GM21576 (cell line): ENCODE measurements around the gene PDSS2.
A peak's percentile ranks its signal among the peaks of the same experiment; 100 is the strongest.
"Not testable (repeated sequence)": the region's sequence is repeated elsewhere in the genome, so short reads cannot be mapped to it uniquely, and the experiment has no call there.

Experiments used
- ATAC-seq: cut with Tn5 transposase; IDR thresholded peaks from one replicate; pipeline ENCODE4 v1.9.1; 2021; ENCODE audit warnings: mild to moderate bottlenecking, moderate library complexity; ENCODE audit not compliant: unreplicated experiment

The PDSS2 gene

GRCh38 chr6:107125771-107126170 lies 333.6 kb downstream of the PDSS2 start:
- ATAC-seq = no peak

- peak; percentile 85 for ATAC-seq
Observed at GRCh38 chr6:107124934-107125348, 334.4 kb downstream of the PDSS2 start.

GRCh38 chr6:107123501-107123900 lies 335.9 kb downstream of the PDSS2 start:
- no peak for ATAC-seq

GRCh38 chr6:107122748-107123147 lies 336.6 kb downstream of the PDSS2 start:
- ATAC-seq = no peak

- ATAC-seq = no peak
Observed at GRCh38 chr6:107121964-107122495, 337.3 kb downstream of the PDSS2 start.

- no peak for ATAC-seq
Observed at GRCh38 chr6:107121266-107121665, 338.1 kb downstream of the PDSS2 start.

GRCh38 chr6:107120404-107120803 lies 339.0 kb downstream of the PDSS2 start:
- no peak for ATAC-seq

GRCh38 chr6:107118976-107119375 lies 340.4 kb downstream of the PDSS2 start:
- no peak for ATAC-seq

GRCh38 chr6:107118540-107118939 lies 340.8 kb downstream of the PDSS2 start:
- ATAC-seq = not testable (repeated sequence)

- no peak for ATAC-seq
Observed at GRCh38 chr6:107116931-107117330, 342.4 kb downstream of the PDSS2 start.

- ATAC-seq = no peak
Observed at GRCh38 chr6:107116328-107116892, 343.0 kb downstream of the PDSS2 start.

GRCh38 chr6:107115695-107116327 lies 343.6 kb downstream of the PDSS2 start:
- ATAC-seq = peak; percentile 28

- ATAC-seq = peak; percentile 21
Observed at GRCh38 chr6:107114926-107115694, 344.3 kb downstream of the PDSS2 start, which contains the start of gene BEND3. BEND3 (minus strand) TSS chr6:107115515; CDS start chr6:107099285, 16,230 bp downstream.

GRCh38 chr6:107114213-107114925 lies 345.0 kb downstream of the PDSS2 start:
- ATAC-seq = peak; percentile 58

- no peak for ATAC-seq
Observed at GRCh38 chr6:107110200-107110599, 349.2 kb downstream of the PDSS2 start.

GRCh38 chr6:107108201-107108890 lies 351.0 kb downstream of the PDSS2 start:
- ATAC-seq = no peak

GRCh38 chr6:107107791-107108190 lies 351.6 kb downstream of the PDSS2 start:
- no peak for ATAC-seq

- ATAC-seq = no peak
Observed at GRCh38 chr6:107106165-107106564, 353.2 kb downstream of the PDSS2 start.

GRCh38 chr6:107105511-107106116 lies 353.8 kb downstream of the PDSS2 start:
- ATAC-seq = no peak

- no peak for ATAC-seq
Observed at GRCh38 chr6:107103082-107103481, 356.3 kb downstream of the PDSS2 start.
